Immature natural killer cell (primary cell): ENCODE measurements around the gene URM1. TPM values are rescaled to one million over a fixed set of nuclear protein-coding genes. Genes with fewer than 3 reads are reported as not detected.
"Not testable (repeated sequence)": the region's sequence is repeated elsewhere in the genome, so short reads cannot be mapped to it uniquely, and the experiment has no call there.

Experiments
- DNase-seq, 3 donors: peaks; one replicate each; pipeline ENCODE4 v3.0.0; 2022; ENCODE audit warnings: mixed read lengths in 1 of 3
- H3K27ac Mint-ChIP-seq, 6 donors: one replicate each; pipeline ENCODE4 v1.8.0; 2020; ENCODE audit warnings: mixed read lengths in 6 of 6, mild to moderate bottlenecking in 5 of 6, inconsistent platforms in 4 of 6, moderate library complexity in 3 of 6
- H3K27me3 Mint-ChIP-seq, 3 donors: one replicate each; pipeline ENCODE4 v1.8.0; 2020 to 2021; ENCODE audit warnings: low read depth in 3 of 3, mild to moderate bottlenecking in 3 of 3, mixed read lengths in 3 of 3, moderate library complexity in 3 of 3, inconsistent platforms in 1 of 3
- H3K36me3 Mint-ChIP-seq, 3 donors: one replicate each; pipeline ENCODE4 v1.8.0; 2020; ENCODE audit warnings: mixed read lengths in 3 of 3, inconsistent platforms in 2 of 3, mild to moderate bottlenecking in 2 of 3
- H3K4me1 Mint-ChIP-seq, 2 donors: one replicate each; pipeline ENCODE4 v1.8.0; 2020; ENCODE audit warnings: inconsistent platforms in 2 of 2, mild to moderate bottlenecking in 2 of 2, mixed read lengths in 2 of 2, moderate library complexity in 1 of 2
- H3K4me3 Mint-ChIP-seq, 5 donors: one replicate each; pipeline ENCODE4 v1.8.0; 2020; ENCODE audit warnings: mild to moderate bottlenecking in 5 of 5, mixed read lengths in 5 of 5, inconsistent platforms in 3 of 5, moderate library complexity in 3 of 5
- H3K9me3 Mint-ChIP-seq, 6 donors: one replicate each; pipeline ENCODE4 v1.8.0; 2020; ENCODE audit warnings: mild to moderate bottlenecking in 6 of 6, mixed read lengths in 6 of 6, inconsistent platforms in 4 of 6, moderate library complexity in 3 of 6
- polyA plus RNA-seq, 3 donors: library from polyadenylated mRNA; unstranded; fragments of 300-500 nt; fragmentation: Illumina TruSeq; gene quantifications; one replicate each; pipeline ENCODE4 v1.2.3, GENCODE V29; 2021

The URM1 gene
- polyA plus RNA-seq, 3 donors from 2014 or later = 52.6 to 70.1 (median 61.5) TPM

DNA sequence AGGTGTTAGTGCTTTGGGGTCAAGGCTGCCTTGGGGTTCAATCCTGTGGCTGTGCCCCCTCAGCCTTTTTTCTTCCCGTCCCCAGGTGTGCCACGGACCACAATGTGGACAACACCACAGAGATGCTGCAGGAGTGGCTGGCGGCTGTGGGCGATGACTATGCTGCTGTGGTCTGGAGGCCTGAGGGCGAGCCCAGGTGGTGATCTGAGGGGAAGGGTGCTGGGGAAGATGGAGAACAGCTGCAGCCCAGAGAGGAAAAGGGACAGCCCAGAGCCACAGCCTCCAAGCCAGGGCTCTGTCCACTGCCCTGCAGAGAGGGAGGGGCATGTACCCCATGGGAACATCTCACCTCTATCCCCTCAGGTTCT, 51.6 kb downstream of the URM1 start:
- Mint-ChIP-seq H3K27ac (no peak overlapping the region), H3K27me3 (peaks cover 0 to 3% (median 1%) of the 10 kb centered on the region in 3 donors), H3K4me1 (peaks cover 12 to 14% of the 10 kb centered on the region in 2 donors), H3K36me3 (peaks cover 0 to 4% (median 0%) of the 10 kb centered on the region in 3 donors), H3K9me3 (no peaks in the 10 kb centered on the region), H3K4me3 (peak overlapping the region in 1 of 5 donors; percentile 23)
- no peak for DNase-seq

DNA sequence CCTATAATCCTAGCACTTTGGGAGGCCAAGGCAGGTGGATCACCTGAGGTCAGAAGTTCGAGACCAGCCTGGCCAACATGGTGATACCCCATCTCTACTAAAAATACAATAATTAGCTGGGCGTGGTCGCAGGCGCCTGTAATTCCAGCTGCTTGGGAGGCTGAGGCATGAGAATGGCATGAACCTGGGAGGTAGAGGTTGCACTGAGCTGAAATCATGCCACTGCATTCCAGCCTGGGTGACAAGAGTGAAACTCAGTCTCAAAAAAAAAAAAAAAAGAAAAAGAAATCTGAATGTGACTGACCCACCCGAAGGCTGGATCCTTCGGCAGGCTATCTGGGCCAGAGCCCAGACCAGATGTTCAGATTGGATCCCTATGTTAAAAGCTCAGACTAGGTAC, 52.2 kb downstream of the URM1 start:
- H3K36me3 Mint-ChIP-seq, H3K27ac Mint-ChIP-seq, DNase-seq, H3K27me3 Mint-ChIP-seq, H3K9me3 Mint-ChIP-seq: not testable (repeated sequence)
- Mint-ChIP-seq H3K4me1 (peaks cover 12 to 14% of the 10 kb centered on the region in 2 donors), H3K4me3 (peak overlapping the region in 1 of 5 donors; percentile 17)

DNA sequence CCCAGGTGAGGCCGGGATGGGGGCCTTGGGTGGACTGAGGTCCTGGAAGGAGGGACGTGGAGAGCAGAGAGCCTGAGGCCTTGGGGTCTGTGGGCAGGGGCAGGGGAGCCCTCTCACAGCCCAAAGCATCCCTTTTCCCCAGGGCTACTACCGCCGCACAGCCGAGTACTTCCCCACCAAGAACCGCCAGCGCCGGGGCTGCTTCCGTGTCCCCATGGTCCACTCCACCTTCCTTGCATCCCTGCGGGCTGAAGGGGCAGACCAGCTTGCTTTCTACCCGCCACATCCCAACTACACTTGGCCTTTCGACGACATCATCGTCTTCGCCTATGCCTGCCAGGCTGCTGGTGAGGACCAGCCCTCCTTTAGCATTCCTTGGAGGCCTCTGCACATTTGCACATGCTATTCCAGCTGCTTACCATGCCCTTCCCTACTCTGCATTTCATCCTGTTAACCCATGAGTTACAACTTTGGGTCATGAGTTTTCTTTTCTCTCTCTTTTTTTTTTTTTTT, 53.1 kb downstream of the URM1 start:
- no peak for DNase-seq
- H3K36me3 Mint-ChIP-seq = peaks cover 0 to 4% (median 0%) of the 10 kb centered on the region in 3 donors
- no peak overlapping the region for H3K4me3 Mint-ChIP-seq

DNA sequence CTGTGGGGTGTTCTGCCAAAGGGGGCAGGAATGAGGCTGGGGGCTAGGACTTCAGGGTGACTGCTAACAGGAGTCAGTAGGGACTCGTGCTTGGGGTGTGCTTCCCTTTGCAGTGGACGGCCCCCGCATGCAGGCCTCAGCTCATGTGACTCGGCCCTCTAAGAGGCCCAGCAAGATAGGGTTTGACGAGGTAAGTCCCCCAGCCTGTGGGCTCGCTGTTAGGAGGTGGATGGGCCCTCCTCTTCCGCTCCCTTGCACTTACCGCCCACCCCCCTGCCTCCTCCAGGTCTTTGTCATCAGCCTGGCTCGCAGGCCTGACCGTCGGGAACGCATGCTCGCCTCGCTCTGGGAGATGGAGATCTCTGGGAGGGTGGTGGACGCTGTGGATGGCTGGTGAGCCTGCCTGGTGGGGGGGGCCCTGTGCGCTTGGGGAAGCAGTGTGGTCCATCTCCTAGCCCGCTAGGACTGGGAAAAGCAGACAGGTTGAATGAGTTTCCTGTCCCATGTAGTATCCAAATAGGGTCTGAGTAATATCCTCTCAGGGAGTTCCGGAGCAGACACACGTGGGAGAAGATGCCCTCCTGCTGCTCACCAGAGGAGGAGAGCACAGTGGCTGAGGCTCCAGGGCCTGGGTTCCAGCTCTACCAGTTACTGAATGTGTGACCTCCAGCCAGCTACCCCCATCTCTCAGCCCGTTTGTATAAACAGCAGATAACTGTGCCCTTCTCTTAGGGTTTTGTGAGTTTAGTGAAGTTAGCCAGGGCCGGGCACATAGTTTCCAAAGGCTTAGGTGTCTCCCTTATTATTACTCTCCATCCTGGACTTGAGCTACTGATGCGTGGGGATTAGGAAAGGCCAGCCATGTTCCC, 57.7 kb downstream of the URM1 start:
- H3K4me1 Mint-ChIP-seq = no peaks in the 10 kb centered on the region
- H3K36me3 Mint-ChIP-seq = peaks cover 0 to 4% (median 0%) of the 10 kb centered on the region in 3 donors
- no peak for DNase-seq
- no peak overlapping the region for H3K4me3 Mint-ChIP-seq
- no peaks in the 10 kb centered on the region for H3K9me3 Mint-ChIP-seq
- peaks cover 0 to 7% (median 0%) of the 10 kb centered on the region in 3 donors for H3K27me3 Mint-ChIP-seq
- no peak overlapping the region for H3K27ac Mint-ChIP-seq

More for the DNA sequence above, 53.1 kb downstream of the URM1 start:
- Mint-ChIP-seq H3K4me1 (peaks cover 12 to 14% of the 10 kb centered on the region in 2 donors), H3K27ac (peak overlapping the region in 1 of 6 donors; percentile 61), H3K9me3 (no peaks in the 10 kb centered on the region), H3K27me3 (peaks cover 0 to 3% (median under 1%) of the 10 kb centered on the region in 3 donors)

DNA sequence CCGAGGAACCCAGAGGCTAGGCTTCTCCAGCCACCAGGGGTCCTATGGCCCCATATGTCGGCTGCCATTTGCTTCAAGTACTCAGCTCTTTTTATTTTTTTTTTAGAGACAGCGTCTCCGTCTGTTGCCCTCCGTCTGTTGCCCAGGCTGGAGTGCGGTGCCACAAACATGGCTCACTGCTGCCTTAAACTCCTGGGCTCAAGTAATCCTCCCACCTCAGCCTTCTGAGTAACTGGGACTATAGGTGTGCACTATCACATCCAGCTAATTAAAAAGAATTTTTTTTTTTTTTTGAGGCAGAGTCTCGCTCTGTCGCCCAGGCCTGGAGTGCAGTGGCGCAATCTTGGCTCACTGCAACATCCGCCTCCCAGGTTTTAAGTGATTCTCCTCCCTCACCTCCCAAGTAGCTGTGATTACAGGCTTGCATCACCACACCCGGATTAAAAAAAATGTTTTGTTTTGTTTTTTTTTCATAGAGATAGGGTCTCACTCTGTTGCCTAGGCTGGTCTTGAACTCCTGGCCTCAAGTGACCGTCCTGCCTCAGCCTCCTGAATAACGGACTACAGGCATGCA, 58.4 kb downstream of the URM1 start:
- H3K4me3 Mint-ChIP-seq = no peak overlapping the region
- no peaks in the 10 kb centered on the region for H3K4me1 Mint-ChIP-seq
- H3K27ac Mint-ChIP-seq = no peak overlapping the region
- H3K36me3 Mint-ChIP-seq = peaks cover 0 to 4% (median 0%) of the 10 kb centered on the region in 3 donors
- no peak for DNase-seq
- no peaks in the 10 kb centered on the region for H3K9me3 Mint-ChIP-seq
- peaks cover 0 to 6% (median 0%) of the 10 kb centered on the region in 3 donors for H3K27me3 Mint-ChIP-seq

DNA sequence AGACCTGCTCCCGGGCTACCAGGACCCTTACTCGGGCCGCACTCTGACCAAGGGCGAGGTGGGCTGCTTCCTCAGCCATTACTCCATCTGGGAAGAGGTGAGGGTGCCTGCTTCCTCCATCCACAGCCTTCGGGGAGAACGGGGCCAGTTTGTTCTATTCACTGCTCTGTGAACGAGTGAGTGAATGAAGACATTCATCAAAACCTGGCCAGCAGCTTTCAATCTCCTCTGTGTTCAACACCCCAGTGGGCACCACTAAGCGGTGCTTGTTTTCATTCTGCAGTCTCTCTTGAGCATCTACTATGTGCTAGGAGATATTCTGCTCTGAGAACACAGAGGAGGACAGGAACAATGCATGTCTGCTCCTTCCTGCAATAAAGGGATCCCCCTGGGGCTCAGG, 60.0 kb downstream of the URM1 start:
- DNase-seq = no peak
- no peak overlapping the region for H3K27ac Mint-ChIP-seq
- H3K27me3 Mint-ChIP-seq = peaks cover 0 to 6% (median 0%) of the 10 kb centered on the region in 3 donors
- peaks cover 0 to 4% (median 0%) of the 10 kb centered on the region in 3 donors for H3K36me3 Mint-ChIP-seq
- no peaks in the 10 kb centered on the region for H3K9me3 Mint-ChIP-seq
- H3K4me1 Mint-ChIP-seq = no peaks in the 10 kb centered on the region
- no peak overlapping the region for H3K4me3 Mint-ChIP-seq

DNA sequence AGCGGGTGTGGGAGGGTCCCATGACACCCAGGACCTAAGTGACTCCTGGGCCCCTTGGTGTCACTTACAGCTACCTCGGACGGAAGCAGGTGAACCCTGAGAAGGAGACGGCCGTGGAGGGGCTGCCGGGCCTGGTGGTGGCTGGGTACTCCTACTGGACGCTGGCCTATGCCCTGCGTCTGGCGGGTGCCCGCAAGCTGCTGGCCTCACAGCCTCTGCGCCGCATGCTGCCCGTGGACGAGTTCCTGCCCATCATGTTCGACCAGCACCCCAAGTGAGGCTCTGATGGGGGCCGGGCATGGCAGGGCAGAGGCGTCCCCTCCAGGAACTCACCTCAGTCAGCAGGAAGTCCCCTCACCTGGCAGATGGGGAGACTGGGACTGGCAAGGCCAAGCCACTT, 63.2 kb downstream of the URM1 start:
- no peak for DNase-seq
- Mint-ChIP-seq H3K36me3 (no peaks in the 10 kb centered on the region), H3K4me3 (no peak overlapping the region), H3K27me3 (peaks cover 0 to 10% (median 1%) of the 10 kb centered on the region in 3 donors), H3K27ac (no peak overlapping the region), H3K4me1 (peaks cover 8 to 10% of the 10 kb centered on the region in 2 donors), H3K9me3 (no peaks in the 10 kb centered on the region)

DNA sequence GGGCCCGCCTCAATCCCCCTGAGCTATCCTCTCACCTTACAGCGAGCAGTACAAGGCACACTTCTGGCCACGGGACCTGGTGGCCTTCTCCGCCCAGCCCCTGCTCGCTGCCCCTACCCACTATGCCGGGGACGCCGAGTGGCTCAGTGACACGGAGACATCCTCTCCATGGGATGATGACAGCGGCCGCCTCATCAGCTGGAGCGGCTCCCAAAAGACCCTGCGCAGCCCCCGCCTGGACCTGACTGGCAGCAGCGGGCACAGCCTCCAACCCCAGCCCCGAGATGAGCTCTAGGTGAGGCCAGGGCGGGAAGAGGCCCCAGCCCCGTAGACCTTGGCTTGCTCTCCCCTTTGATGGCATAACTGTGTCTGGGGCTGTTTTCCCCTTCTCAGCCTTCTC, 64.4 kb downstream of the URM1 start:
- Mint-ChIP-seq H3K4me1 (peaks cover 9 to 14% of the 10 kb centered on the region in 2 donors), H3K9me3 (no peaks in the 10 kb centered on the region), H3K27me3 (peaks cover 0 to 10% (median 1%) of the 10 kb centered on the region in 3 donors), H3K4me3 (no peak overlapping the region), H3K36me3 (no peaks in the 10 kb centered on the region), H3K27ac (no peak overlapping the region)
- no peak for DNase-seq

DNA sequence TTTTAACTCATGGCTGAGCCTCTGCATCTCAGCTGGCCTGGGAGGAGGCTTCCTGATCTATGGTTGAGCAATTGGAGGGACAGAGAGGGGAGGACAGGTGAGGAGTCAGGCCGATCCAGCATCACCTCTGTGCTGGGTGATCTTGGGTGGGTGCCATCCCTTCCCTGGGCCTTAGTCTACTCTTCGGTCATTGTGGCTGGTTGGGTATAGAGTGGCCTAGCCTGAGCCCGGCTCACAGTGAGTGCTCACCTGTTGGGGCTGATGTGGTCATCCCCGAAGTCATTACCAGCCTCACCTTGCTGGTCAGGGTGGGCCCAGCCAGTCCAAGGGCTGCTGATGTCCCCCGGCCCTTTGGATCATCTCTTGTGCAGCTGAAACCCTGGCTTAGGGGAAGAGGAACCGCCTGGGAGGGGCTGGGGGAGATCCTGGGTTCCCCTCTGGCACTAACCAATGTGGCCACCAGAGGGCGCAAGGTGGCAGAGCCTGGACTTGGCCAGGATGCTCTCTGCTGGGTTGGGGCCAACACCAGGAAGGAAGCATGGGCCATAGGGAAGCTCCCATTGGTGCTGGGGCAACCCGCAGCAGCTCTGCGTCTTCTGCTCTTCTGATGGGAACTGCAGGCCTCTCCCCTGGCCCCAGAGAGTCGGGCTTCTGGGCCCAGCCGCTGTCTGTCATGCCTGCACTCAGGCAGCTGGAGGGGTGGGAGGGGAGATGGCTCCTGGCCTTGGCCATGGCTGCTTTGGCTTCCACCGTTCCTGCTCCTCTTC, 67.4 kb downstream of the URM1 start:
- peak overlapping the region in 2 of 6 donors; percentile 50 to 80 for H3K27ac Mint-ChIP-seq
- H3K36me3 Mint-ChIP-seq = no peaks in the 10 kb centered on the region
- no peaks in the 10 kb centered on the region for H3K9me3 Mint-ChIP-seq
- H3K27me3 Mint-ChIP-seq = peaks cover 0 to 10% (median 1%) of the 10 kb centered on the region in 3 donors
- peaks cover 9 to 14% of the 10 kb centered on the region in 2 donors for H3K4me1 Mint-ChIP-seq
- no peak overlapping the region for H3K4me3 Mint-ChIP-seq
- DNase-seq = peak; percentile 65 to 72 (median 67)

DNA sequence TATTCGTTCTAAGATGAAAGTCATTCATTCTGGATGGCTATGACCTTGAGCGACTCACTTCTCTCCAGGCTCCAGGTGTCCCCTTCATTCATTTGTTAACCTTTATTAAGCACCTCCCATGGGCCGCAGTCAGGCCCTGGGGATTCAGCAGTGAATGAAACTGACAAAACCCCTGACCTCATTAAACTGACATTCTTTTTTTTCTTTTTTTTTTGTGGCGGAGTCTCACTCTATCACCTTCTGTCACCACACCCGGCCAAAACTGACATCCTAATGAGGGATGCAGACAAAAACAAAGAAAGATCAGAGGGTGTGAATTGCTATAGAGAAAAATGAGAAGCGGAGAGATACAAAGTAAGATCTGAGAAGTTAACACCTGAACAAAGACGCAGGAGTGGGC, 68.1 kb downstream of the URM1 start:
- H3K27ac Mint-ChIP-seq = peak overlapping the region in 4 of 6 donors; percentile 26 to 80 (median 57)
- no peaks in the 10 kb centered on the region for H3K36me3 Mint-ChIP-seq
- H3K4me3 Mint-ChIP-seq = peak overlapping the region in 2 of 5 donors; percentile 4 to 46
- peaks cover 9 to 14% of the 10 kb centered on the region in 2 donors for H3K4me1 Mint-ChIP-seq
- peaks cover 0 to 7% (median 1%) of the 10 kb centered on the region in 3 donors for H3K27me3 Mint-ChIP-seq
- no peaks in the 10 kb centered on the region for H3K9me3 Mint-ChIP-seq
- peak in 1 of 3 donors; percentile 25 for DNase-seq

Other genes starting within 250 kb of the URM1 start
- gene PTGES2, start 243.6 kb upstream of the URM1 start, polyA plus RNA-seq = 10 to 100 TPM; 31.4 to 60.9 (median 56.6) TPM
- gene LCN2, start 221.9 kb upstream of the URM1 start, polyA plus RNA-seq = under 1 TPM in 2 of 3 donors, not detected in 1; 0.44 to 0.66 TPM
- 100 to 1,000 TPM; 115 to 194 (median 182) TPM for gene BBLN, start 211.1 kb upstream of the URM1 start, polyA plus RNA-seq
- 10 to 100 TPM in 1 of 3 donors, 1 to 10 TPM in 2; 4.4 to 36.4 (median 9.1) TPM for gene CIZ1, start 179.8 kb upstream of the URM1 start, polyA plus RNA-seq
- under 1 TPM in 2 of 3 donors, not detected in 1; 0.32 to 0.47 TPM for gene DNM1, start 168.0 kb upstream of the URM1 start, polyA plus RNA-seq
- 10 to 100 TPM in 1 of 3 donors, 1 to 10 TPM in 2; 4.3 to 11.7 (median 4.9) TPM for gene GOLGA2, start 95.4 kb upstream of the URM1 start, polyA plus RNA-seq
- gene SWI5, start 95.1 kb upstream of the URM1 start, polyA plus RNA-seq = 10 to 100 TPM; 20.9 to 23.3 (median 21.5) TPM
- 10 to 100 TPM; 19.9 to 32.0 (median 25.7) TPM for gene TRUB2, start 48.9 kb upstream of the URM1 start, polyA plus RNA-seq
- gene COQ4, start 48.5 kb upstream of the URM1 start, polyA plus RNA-seq = 10 to 100 TPM; 34.1 to 52.3 (median 44.1) TPM
- gene SLC27A4, start 30.8 kb upstream of the URM1 start, polyA plus RNA-seq = 10 to 100 TPM in 1 of 3 donors, 1 to 10 TPM in 2; 5.9 to 12.7 (median 7.4) TPM
- gene CERCAM, start 49.5 kb downstream of the URM1 start, polyA plus RNA-seq = 10 to 100 TPM in 2 of 3 donors, 1 to 10 TPM in 1; 9.1 to 20.7 (median 10.2) TPM
- 10 to 100 TPM in 2 of 3 donors, 1 to 10 TPM in 1; 5.6 to 37.2 (median 12.9) TPM for gene ODF2, start 84.6 kb downstream of the URM1 start, polyA plus RNA-seq
- gene GLE1, start 133.3 kb downstream of the URM1 start, polyA plus RNA-seq = 10 to 100 TPM; 17.4 to 49.3 (median 22.8) TPM
- 100 to 1,000 TPM in 1 of 3 donors, 10 to 100 TPM in 1, 1 to 10 TPM in 1; 4.8 to 112 (median 25.5) TPM for gene SPTAN1, start 181.2 kb downstream of the URM1 start, polyA plus RNA-seq